ENCODE results near the gene UNC13D. TPM values are rescaled to one million over a fixed set of nuclear protein-coding genes. Genes with fewer than 3 reads are reported as not detected.

Gene UNC13D
- total and polyA plus RNA-seq, 9 of the 15 experiments (the other 6 are each of a cell fraction or from before 2014, with no cell fraction given), result 0.86 to 244 (median 69.2) TPM

DNA sequence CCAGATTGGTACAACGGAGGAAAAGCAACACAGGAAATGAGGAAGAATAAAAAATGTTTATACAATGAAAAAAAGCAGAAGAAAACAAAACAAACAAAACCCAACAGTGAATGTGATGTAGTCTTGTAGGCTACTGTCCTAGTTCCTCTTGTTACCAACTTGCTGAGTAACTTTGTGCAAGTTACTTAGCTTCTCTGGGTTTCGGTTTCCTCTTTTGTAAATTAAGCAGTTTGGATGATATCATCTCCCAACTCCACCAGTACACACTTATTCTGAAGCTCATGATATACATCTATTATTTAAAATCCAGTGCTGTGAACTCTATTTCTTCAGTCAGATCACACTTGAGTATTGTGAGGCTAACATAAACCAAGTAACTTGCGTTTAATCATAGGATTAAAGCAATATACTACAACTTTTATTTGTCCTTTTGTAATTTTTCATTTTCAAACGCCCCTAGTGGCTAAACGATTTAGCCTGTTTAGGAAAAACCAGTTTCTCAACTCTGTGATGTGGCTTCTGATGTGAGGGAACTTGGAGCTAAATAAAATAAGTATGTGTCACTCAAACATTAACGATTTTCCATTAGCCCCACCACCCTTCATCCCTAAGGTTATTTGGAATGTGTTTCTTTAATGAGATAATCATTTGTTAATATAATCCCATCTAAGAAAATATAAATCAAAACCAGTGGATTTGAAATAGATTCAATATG is 61.0 kb downstream of the UNC13D start (continued):
- TF ChIP-seq, protein P1, sequence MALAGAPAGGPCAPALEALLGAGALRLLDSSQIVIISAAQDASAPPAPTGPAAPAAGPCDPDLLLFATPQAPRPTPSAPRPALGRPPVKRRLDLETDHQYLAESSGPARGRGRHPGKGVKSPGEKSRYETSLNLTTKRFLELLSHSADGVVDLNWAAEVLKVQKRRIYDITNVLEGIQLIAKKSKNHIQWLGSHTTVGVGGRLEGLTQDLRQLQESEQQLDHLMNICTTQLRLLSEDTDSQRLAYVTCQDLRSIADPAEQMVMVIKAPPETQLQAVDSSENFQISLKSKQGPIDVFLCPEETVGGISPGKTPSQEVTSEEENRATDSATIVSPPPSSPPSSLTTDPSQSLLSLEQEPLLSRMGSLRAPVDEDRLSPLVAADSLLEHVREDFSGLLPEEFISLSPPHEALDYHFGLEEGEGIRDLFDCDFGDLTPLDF (CRISPR knock-in tag; IDR thresholded peaks at IDR 0.05), result 0 out of 2 replicates have a peak, but pooled peaks have one; percentile 17
- TF ChIP-seq, protein P2, sequence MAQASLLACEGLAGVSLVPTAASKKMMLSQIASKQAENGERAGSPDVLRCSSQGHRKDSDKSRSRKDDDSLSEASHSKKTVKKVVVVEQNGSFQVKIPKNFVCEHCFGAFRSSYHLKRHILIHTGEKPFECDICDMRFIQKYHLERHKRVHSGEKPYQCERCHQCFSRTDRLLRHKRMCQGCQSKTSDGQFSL (CRISPR knock-in tag; IDR thresholded peaks at IDR 0.05), result no peak
- TF ChIP-seq, protein P2 (tag; IDR thresholded peaks at IDR 0.05), result no peak
- TF ChIP-seq PBX2 (CRISPR knock-in tag; IDR thresholded peaks at IDR 0.05; ENCODE audit: low read depth) (no peak), PBX2 (tag; conservative IDR thresholded peaks at IDR 0.05; ENCODE audit: low read depth) (peak; percentile 41; the same call in 1 of the 2 replicates), LEF1 (IDR thresholded peaks at IDR 0.05) (no peak; the same call in 1 of the 2 replicates), RUNX1 (IDR thresholded peaks at IDR 0.05; ENCODE audit: low read depth) (no peak), SNRNP70 (optimal IDR thresholded peaks at IDR 0.05; ENCODE audit: low read depth, low read length) (no peak), SMAD4 (CRISPR knock-in tag; conservative IDR thresholded peaks at IDR 0.05) (no peak), ASH1L (IDR thresholded peaks at IDR 0.05; ENCODE audit: borderline replicate concordance, low read depth, partially characterized antibody) (no peak), ZNF324 (CRISPR knock-in tag; IDR thresholded peaks at IDR 0.05) (no peak), NCOA4 (IDR thresholded peaks at IDR 0.05; ENCODE audit: partially characterized antibody) (no peak), ZNF696 (CRISPR knock-in tag; conservative IDR thresholded peaks at IDR 0.05) (no peak), MLLT1 (IDR thresholded peaks at IDR 0.05) (no peak), MEF2A (IDR thresholded peaks at IDR 0.05; ENCODE audit: control insufficient read depth, low read depth, low read length) (no peak), ARHGAP35 (IDR thresholded peaks at IDR 0.05; ENCODE audit: partially characterized antibody) (no peak), CREB1 (IDR thresholded peaks at IDR 0.05) (no peak), CREB1 (CRISPR knock-in tag; IDR thresholded peaks at IDR 0.05) (no peak)
- TF ChIP-seq, protein P3, sequence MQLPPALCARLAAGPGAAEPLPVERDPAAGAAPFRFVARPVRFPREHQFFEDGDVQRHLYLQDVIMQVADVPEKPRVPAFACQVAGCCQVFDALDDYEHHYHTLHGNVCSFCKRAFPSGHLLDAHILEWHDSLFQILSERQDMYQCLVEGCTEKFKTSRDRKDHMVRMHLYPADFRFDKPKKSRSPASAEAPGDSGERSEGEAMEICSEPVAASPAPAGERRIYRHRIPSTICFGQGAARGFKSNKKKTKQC (CRISPR knock-in tag; IDR thresholded peaks at IDR 0.05), result no peak
- TF ChIP-seq, protein P4, sequence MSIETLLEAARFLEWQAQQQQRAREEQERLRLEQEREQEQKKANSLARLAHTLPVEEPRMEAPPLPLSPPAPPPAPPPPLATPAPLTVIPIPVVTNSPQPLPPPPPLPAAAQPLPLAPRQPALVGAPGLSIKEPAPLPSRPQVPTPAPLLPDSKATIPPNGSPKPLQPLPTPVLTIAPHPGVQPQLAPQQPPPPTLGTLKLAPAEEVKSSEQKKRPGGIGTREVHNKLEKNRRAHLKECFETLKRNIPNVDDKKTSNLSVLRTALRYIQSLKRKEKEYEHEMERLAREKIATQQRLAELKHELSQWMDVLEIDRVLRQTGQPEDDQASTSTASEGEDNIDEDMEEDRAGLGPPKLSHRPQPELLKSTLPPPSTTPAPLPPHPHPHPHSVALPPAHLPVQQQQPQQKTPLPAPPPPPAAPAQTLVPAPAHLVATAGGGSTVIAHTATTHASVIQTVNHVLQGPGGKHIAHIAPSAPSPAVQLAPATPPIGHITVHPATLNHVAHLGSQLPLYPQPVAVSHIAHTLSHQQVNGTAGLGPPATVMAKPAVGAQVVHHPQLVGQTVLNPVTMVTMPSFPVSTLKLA (conservative IDR thresholded peaks at IDR 0.05), result 0 out of 4 replicates have a peak, but pooled peaks of 1 of the 2 experiments have one; percentile 18
